ENCODE results near the gene ANKIB1.
"Not testable (repeated sequence)": the region's sequence is repeated elsewhere in the genome, so short reads cannot be mapped to it uniquely, and the experiment has no call there.

The ANKIB1 gene

DNA sequence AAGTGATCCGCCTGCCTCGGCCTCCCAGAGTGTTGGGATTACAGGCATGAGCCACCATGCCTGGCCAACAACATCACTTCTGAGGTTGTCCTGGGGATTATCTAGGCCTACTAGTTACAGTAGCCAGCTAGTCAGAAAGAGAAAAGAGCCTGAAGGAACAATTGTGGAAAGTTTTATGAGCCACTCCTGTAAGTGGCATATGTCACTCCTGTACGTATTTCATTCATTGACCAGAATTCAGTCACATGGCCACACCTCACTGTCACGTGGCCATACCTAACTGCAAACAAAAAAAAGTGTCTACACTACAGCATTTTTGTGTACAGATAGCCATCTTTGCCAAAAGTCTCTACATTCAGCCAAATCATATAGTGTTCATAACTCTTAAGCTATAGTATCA, 85.7 kb downstream of the ANKIB1 start:
- FAIRE-seq, result no peak

GRCh38 chr7:92332782-92333181, 87.0 kb downstream of the ANKIB1 start:
- FAIRE-seq, result no peak

GRCh38 chr7:92333866-92334265, 88.1 kb downstream of the ANKIB1 start:
- no peak for FAIRE-seq

- FAIRE-seq, result no peak
Observed at GRCh38 chr7:92335574-92335973, 89.8 kb downstream of the ANKIB1 start.

- no peak for FAIRE-seq
Observed at GRCh38 chr7:92336662-92337340, 91.0 kb downstream of the ANKIB1 start.

GRCh38 chr7:92340016-92340415, 94.2 kb downstream of the ANKIB1 start:
- FAIRE-seq, result no peak

DNA sequence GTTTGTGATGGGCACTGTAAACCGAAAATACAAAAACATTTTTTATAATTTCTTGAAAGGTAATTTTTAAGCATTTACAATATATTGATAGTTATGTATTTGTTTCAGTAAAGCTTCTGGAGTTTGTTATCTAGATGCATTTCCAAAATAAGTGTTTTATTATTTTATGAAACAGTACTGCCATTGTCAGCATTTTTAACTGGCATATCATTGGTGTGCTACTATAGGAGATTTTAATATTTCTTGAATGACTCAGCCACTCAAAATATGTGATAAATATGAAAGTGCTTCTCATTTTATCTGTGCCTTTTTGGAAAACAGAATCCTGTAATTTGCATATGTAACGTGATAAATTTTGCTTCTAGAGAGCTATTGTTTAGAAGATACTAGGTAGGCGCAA, 97.9 kb downstream of the ANKIB1 start:
- FAIRE-seq, result no peak

- peak; percentile 15 for FAIRE-seq
Observed at GRCh38 chr7:92352009-92352408, 106.2 kb downstream of the ANKIB1 start.

DNA sequence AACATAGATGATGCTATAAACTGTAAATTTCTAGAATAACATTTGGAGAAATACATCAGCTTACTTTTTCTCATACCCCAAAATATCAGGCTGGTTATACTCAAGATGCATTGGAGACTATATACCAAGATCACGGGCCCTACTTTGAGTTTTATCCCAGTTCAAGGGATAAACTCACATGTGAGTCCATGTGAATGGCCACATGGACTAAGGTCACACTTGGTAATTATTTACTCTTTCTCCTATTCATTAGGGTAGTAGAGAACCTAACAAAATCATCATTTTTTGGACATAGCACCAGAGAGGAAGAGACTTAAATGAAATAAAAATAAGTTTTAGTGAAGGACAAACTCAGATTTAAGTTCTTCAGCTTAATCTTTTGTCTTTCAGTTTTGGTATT, 108.4 kb downstream of the ANKIB1 start:
- FAIRE-seq, result no peak

DNA sequence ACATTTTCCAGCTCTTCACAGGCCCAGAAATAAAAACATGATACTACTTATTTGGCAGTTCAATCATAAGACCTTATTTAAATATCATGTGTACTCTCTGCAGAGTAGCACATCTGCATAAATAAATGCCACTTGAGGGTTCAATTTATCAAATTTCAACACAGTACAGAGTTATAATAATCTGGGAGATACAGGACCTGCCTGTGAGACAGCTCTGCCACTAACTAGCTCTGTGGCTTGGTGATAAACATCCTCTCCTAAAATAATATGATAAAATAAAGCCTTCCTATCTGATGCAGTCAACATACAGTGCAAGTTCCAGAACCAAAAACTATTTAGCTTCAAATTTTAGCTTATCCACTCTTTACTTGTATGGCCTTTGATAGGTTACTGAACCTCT, 110.6 kb downstream of the ANKIB1 start:
- FAIRE-seq, result no peak

- no peak for FAIRE-seq
Observed at GRCh38 chr7:92357260-92357659, 111.5 kb downstream of the ANKIB1 start.

- FAIRE-seq, result not testable (repeated sequence)
Observed at GRCh38 chr7:92359179-92359578, 113.4 kb downstream of the ANKIB1 start.

DNA sequence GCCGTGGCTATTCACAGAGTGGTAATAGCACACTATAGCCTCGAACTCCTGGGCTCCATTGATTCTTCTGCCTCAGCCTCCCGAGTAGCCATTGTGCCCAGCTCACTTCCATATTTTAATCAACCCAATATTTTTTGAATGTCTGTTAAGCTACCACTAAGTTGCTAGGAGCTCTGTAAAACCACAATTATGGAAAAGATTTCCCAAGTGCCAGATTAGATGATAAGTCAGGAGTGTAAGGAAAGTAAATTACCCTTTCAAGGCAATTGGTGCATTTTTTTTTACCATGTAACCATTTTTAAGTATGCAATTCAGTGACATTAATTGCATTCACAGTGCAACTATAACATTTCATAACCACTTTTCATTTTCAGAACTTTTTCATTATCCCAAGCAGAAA, 114.0 kb downstream of the ANKIB1 start:
- FAIRE-seq, result no peak

- FAIRE-seq, result no peak
Observed at GRCh38 chr7:92360387-92360786, 114.6 kb downstream of the ANKIB1 start.

- no peak for FAIRE-seq
Observed at GRCh38 chr7:92362131-92362530, 116.4 kb downstream of the ANKIB1 start.

- FAIRE-seq, result no peak
Observed at GRCh38 chr7:92366730-92367129, 121.0 kb downstream of the ANKIB1 start.

GRCh38 chr7:92368741-92369140, 123.0 kb downstream of the ANKIB1 start:
- FAIRE-seq, result no peak

DNA sequence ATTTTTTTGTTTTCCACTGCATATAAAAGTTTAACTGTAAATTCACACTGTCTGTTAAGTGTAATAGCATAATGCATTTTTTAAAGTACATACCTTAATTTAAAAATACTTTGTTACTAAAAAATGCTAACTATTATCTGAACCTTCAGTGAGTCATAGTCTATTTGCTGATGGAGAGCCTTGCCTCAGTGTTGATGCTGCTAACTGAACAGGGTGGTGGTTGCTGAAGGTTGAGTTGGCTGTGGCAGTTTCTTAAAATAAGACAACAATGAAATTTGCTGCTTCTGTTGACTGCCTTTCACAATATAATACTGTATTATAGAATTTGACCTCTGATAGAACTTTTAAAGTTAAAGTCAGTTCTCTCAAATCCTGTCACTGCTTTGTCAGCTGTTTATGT, 129.2 kb downstream of the ANKIB1 start:
- FAIRE-seq, result no peak

DNA sequence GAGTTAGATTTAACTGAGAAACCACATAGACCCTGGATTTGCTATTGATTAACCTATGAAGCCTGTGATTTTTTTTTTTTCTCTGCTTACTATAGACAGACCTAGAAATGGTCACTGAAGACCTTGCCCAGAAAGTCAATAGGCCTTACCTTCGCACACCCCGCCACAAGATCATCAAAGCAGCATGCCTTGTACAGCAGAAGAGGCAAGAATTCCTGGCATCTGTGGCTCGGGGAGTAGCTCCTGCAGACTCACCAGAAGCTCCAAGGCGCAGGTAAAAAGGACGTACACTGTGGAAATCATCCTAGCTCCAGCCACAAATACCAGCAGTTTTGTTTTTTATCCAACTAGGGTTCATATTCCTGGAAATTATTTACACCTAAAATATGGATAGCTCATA, 145.3 kb downstream of the ANKIB1 start:
- no peak for FAIRE-seq

- no peak for FAIRE-seq
Observed at GRCh38 chr7:92397542-92397941, 151.8 kb downstream of the ANKIB1 start.

DNA sequence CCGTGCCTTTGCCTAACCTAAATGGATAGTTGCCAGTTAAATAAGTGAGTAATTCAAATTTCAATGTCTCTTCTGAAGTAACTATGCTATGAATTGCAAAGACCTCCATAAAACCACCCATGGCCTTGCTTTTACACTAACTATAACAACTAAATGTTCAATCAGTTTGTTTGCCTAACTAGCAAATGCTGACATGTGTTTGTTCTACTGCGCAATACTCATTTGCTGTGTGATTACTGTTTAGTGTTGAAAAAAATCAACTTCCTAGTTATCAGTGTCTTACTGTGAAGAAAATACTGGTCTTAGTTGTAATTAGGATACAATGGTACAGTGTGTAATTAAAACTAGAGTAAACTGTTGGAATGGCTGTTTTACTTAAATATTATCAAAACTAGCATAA, 154.2 kb downstream of the ANKIB1 start:
- no peak for FAIRE-seq

DNA sequence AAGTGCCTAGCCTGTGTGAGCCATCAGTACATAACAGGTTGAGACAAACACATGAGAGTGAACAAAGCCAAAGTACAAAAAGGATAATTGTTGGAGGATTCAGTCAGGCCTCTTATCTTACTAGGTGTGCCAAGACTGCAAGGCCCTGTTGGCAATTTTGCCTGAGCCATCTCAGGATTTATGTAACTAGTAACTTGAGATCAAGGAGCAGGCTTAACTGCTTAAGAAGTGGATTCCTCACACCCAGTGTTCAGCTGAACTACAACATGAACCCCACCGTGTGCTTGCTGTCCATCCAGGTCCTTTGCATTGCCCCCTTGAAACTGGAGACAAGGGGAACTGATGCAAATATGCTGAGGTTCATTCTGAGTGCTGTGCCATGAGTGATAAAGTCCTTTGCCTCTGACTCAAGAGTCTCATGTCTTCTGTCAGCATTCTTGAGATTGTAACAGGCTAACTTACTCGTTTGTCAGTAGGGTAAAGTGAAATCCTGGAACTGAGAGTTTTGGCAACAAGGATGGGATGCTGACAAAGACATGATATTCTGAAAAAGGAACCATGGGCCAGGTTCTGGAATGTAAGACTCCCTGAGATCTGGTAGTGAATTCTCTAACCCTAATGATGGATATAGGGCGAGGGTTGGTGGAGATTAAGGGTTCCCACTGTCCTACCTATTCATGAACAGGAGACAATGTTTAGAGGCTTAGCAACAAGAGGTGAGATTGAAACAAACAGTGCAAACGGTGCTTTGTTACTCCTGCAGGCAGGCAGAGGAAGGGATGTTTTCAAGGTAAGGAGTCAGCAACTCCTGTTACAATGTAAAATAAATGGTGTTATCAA, 157.4 kb downstream of the ANKIB1 start:
- FAIRE-seq, result no peak

GRCh38 chr7:92403760-92404074, 157.9 kb downstream of the ANKIB1 start:
- no peak for FAIRE-seq

DNA sequence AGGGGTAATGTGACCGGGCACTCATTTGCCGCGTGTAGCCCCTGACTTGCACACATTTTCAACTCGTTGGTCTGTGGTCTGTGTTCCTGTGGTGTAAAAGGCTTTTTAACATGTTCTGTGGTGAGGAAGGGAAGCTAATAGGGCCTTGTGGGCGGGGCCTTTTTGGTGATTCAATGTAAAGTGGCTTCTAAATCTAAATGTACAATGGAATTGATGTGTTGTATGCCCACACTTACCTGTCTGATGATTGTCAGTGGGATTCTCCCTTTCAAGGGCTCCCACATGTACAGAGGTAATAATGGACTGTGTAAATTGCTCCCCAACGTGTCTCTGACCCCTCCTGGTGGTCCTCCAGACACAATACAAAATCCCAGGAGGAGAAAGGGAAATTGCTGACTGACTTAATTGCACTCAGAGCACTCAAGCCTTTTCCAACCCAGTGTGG, 158.4 kb downstream of the ANKIB1 start:
- no peak for FAIRE-seq

GRCh38 chr7:92409357-92409756, 163.6 kb downstream of the ANKIB1 start:
- no peak for FAIRE-seq

All from endometrium (tissue), 2 donors.